ENCODE data around the gene SGMS1.
"Not testable (repeated sequence)": the region's sequence is repeated elsewhere in the genome, so short reads cannot be mapped to it uniquely, and the experiment has no call there.

SGMS1 gene

GRCh38 chr10:50536617-50537240 is 87.0 kb downstream of the SGMS1 start:
- DNase-seq (ENCODE audit: low spot score) = peak; percentile 37

GRCh38 chr10:50534748-50535376 is 88.9 kb downstream of the SGMS1 start:
- DNase-seq (ENCODE audit: low spot score) = not testable (repeated sequence)

- DNase-seq (ENCODE audit: low spot score) = no peak
Observed at GRCh38 chr10:50533296-50533695, 90.5 kb downstream of the SGMS1 start.

DNA sequence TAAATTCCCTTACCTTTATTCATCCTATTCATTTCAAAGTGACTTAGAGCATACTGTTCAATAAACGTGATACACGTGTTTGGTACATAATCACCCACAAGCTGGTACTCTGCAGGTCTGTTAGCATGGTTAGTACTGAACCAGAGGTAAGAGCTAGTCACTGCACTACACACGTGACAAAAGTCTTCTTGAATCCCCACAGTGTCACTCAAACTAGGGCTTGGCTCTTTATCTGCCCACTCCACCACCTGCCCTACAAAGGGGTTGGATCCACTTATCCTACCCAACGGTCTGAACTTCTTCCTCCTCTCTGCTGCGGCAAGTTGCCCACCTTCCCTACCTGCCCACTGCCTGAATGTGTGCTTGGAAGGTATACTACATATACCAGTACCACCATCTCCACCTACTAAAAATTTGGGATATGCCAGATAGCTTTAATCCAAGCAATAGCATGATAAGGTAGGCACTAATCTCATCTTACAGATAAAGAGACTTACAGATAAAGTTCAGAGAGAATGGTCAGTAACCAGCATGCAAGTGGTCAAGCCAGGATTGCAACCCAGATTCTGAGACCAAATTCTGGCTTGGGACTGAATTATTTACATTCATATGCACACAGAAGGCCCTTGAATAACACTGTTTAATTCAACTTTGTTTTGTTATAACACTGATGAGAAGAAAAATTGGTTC is 92.2 kb downstream of the SGMS1 start:
- DNase-seq (ENCODE audit: low spot score) = no peak

GRCh38 chr10:50529660-50530059 is 94.1 kb downstream of the SGMS1 start:
- DNase-seq (ENCODE audit: low spot score) = no peak

GRCh38 chr10:50528206-50528605 is 95.5 kb downstream of the SGMS1 start:
- no peak for DNase-seq (ENCODE audit: low spot score)

GRCh38 chr10:50527442-50528043 is 96.2 kb downstream of the SGMS1 start:
- peak; percentile 64 for DNase-seq (ENCODE audit: low spot score)

DNA sequence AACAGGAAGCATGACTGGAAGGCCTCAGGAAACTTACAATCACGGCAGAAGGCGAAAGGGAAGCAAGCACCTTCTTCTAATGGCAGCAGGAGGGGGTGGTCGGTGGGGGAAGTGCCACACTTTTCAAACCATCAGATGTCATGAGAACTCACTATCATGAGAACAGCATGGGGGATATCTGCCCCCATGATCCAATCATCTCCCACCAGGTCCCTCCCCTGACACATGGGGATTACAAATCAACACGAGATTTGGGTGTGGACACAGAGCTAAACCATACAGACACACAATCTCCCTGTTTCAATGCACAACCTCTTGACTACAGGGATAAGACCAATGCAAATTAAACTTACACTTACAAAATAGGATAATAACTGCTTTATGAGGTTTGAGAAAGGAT is 97.6 kb downstream of the SGMS1 start:
- no peak for DNase-seq (ENCODE audit: low spot score)

GRCh38 chr10:50523357-50523756 is 100.4 kb downstream of the SGMS1 start:
- DNase-seq (ENCODE audit: low spot score) = no peak

- no peak for DNase-seq (ENCODE audit: low spot score)
Observed at GRCh38 chr10:50522908-50523307, 100.8 kb downstream of the SGMS1 start.

GRCh38 chr10:50520115-50520514 is 103.6 kb downstream of the SGMS1 start:
- DNase-seq (ENCODE audit: low spot score) = no peak

DNA sequence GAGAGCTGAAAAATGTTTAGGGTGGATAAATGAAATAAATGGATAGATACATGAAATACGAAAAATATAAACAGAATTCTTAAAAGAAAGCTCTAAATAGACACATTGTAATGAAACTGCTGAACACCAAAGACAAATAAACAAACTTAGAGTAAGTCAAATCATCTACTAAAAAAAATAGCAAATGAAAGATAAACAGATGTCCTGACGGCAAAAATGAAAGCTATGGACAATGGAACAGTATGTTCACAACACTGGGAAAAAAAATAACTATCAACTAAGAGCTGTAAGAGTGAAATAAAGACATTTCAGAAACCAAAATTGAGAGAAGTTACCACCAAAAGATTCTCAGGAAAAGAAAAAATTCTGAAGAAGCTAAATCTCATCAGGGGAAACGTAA is 106.1 kb downstream of the SGMS1 start:
- DNase-seq (ENCODE audit: low spot score) = no peak

DNA sequence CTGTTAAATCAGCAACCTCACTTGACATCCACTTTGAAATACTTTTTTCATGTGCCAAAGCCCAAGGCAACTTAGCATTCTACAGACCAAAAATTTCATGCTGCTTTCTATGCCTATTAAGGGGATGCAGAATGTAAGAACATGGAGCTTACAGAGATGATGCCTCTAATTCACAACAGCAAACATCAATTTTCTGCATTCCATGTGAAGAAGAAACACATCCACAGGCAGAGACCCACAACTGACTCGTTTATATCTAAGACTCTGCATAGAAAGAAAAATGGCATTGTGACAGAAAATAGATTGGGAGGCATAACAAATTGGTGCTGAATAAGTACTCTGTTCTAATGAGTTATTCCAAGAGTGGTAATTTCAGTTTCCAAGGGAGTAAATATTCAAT is 107.6 kb downstream of the SGMS1 start:
- DNase-seq (ENCODE audit: low spot score) = no peak

- no peak for DNase-seq (ENCODE audit: low spot score)
Observed at GRCh38 chr10:50515420-50515819, 108.3 kb downstream of the SGMS1 start.

- no peak for DNase-seq (ENCODE audit: low spot score)
Observed at GRCh38 chr10:50514995-50515394, 108.8 kb downstream of the SGMS1 start.

- no peak for DNase-seq (ENCODE audit: low spot score)
Observed at GRCh38 chr10:50513956-50514355, 109.8 kb downstream of the SGMS1 start.

DNA sequence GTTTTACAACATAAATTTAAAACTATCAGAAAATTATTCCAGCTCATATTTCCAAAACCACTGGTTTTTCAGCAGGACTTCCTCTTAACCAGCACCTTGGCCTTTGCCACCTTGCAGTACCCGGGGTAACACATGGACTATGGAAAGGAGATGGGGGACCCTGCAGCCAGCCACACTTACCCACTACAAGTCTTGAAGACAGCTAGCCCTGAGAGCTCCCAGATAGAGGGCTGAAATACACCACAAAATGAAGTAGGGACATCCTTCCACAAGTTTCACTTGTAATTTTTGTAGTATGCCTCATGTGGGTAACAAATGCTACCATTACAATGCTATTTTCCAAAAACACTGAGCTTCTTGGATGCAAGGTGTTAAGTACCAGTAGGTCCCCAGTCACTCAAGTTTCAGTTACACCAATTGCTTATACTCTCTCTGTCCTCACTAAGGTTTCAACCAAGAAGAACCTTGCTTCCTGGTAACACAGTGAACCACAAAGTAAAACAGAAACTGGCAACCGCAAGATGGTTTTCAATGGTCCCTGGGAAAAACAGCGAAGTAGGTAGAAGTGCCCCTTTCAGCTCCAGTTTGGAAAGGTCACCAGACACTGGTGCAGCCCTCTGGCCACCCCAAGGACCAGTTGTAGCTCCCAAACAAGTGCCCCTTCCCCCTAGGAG is 110.9 kb downstream of the SGMS1 start:
- DNase-seq (ENCODE audit: low spot score) = peak; percentile 86

DNA sequence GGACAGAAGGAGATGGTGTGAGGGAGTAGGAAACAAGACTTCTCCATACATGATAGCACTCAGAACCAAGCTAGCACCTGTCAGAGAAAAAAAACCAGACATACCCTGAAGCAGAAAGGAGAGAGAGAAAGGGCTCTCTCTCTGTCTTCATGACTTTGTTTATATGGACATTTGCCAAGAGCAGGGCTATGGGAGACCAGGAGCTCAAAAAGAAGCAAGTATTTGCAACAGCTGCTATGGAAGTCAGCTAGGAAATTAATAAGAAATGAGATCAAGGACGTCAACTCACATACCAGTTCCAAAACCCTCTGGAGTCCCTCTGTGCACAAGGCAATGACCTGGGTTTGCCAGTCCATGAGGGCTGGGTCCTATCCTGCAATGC is 111.6 kb downstream of the SGMS1 start:
- DNase-seq (ENCODE audit: low spot score) = no peak

- DNase-seq (ENCODE audit: low spot score) = peak; percentile 88
Observed at GRCh38 chr10:50511492-50512213, 112.1 kb downstream of the SGMS1 start.

DNA sequence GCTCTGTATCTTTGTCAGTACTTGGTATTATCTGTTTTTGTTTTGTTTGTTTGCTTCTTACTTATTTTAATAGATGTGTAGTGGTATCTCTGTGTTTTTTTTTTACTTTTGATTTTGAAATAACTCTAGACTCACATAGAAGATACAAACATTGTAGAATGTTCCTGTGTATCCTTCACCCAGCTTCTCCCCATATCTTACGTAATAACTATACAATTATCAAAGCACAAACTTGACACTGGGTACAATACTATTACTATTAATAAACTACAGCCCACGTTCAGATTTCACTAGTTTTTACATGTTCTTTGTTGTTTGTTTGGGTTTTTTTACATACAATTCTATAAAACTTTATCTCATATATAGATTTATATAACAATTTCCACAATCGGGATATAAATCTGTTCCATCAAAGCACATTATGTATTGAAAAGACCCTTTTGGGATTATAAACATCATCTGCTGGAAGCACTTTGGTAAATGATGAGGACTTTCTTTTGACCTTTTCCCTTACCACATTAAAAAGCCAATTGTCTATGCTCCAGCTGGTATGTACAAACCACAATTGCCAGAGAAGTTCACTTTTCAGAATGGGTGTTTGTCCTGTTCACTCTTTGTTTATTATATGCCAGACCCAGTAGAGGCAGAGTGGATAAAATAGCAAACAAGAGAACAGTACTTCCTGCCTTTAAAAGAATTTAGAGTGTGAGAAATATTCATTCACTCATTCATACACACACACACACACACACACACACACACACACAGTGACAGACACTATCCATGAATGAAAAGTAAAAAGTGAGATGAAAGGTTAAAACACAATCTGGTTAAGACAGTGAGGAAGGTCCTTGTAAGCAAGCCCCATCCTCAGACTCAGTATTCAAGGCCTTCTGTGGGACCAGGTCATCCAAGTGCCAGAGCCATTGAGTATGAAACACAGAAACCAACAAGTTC is 113.0 kb downstream of the SGMS1 start:
- no peak for DNase-seq (ENCODE audit: low spot score)

All from activated CD4-positive, alpha-beta T cell treated with anti-CD3 and anti-CD28 coated beads, Interleukin-2, Interleukin-4, amounts not matched to agents 100 ng/mL and 50 ng/mL, durations not matched to agents 16 hours and 8 hours (primary cell).